ENCODE results near the gene DCAF11.

Gene DCAF11

DNA sequence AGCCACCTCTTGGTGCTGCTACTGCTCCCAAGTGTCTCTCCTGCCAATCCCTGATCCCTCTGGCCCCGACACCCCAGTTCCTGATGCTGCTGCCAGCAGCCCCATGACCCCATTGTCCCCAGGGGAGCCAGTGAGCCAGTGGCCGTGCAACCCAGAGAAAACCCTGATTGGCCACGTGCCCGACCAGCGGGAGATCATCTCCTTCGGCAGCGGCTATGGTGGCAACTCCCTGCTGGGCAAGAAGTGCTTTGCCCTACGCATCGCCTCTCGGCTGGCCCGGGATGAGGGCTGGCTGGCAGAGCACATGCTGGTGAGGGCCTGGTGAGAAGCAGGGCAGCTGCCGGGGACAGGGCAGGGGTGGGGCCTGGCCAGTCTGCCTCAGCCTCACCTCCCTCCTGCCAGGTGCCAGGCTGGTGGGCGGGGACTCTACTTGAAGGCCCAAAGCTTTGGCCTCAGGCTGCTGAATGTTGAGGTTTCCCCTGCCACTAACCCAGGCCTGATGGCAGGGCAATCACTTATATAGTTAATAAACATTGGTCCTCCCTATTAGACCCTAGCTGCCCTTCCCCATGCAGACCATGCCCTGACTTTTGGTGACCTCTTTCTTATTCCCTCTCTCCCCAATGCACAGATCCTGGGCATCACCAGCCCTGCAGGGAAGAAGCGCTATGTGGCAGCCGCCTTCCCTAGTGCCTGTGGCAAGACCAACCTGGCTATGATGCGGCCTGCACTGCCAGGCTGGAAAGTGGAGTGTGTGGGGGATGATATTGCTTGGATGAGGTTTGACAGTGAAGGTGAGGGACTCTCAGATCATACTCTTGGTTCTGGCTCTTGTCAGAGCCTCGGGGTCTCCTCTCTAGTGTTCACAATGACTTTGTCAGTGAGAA, 15.4 kb upstream of the DCAF11 start:
- ATAC-seq (ENCODE audit: low read depth) = no peak
- no peak for DNase-seq (ENCODE audit: low spot score)
- TF ChIP-seq, protein P1, sequence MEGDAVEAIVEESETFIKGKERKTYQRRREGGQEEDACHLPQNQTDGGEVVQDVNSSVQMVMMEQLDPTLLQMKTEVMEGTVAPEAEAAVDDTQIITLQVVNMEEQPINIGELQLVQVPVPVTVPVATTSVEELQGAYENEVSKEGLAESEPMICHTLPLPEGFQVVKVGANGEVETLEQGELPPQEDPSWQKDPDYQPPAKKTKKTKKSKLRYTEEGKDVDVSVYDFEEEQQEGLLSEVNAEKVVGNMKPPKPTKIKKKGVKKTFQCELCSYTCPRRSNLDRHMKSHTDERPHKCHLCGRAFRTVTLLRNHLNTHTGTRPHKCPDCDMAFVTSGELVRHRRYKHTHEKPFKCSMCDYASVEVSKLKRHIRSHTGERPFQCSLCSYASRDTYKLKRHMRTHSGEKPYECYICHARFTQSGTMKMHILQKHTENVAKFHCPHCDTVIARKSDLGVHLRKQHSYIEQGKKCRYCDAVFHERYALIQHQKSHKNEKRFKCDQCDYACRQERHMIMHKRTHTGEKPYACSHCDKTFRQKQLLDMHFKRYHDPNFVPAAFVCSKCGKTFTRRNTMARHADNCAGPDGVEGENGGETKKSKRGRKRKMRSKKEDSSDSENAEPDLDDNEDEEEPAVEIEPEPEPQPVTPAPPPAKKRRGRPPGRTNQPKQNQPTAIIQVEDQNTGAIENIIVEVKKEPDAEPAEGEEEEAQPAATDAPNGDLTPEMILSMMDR (IDR thresholded peaks at IDR 0.05; ENCODE audit: poor library complexity, severe bottlenecking) = no peak

DNA sequence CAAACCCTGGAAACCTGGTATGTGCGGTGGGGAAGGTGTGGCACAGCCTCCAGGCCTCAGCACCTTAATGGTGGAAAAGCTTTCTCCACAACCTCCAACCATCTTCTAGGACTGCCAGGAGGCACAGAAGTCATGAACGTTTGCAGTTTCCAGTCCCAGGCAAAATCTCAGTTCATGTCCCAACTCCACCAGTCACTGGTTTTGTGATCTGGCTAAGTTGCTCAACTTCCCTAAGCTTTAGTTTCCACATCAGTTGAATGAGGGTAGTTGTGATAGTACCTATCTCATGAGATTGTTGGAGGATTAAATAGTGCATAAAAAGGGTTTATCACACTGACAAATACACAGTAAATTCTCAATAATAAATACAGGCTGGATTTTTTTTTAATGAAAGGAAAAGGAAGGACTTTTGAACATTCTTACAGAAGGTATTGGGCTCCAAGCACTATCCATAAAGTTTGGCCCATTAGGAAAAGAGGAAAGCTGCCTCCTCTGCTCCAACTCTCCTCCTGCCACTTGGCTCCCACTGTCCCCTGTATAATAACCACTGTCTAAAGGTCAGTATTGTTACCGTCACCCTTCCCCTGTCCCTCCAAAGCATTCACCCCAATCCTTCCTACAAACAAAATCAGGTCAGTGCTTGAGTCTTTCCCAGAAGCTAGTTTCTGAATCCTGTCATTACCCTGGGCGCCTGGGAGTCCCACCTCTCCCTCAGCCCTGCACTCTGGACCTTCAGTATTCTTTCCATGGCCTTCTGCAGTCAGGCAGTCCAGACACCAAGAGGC, 14.2 kb upstream of the DCAF11 start:
- H3K36me3 ChIP-seq (ENCODE audit: low read depth) = peaks cover 80% of the 10 kb centered on the region
- no peak for ATAC-seq (ENCODE audit: low read depth)
- no peak for DNase-seq (ENCODE audit: low spot score)
- no peaks in the 10 kb centered on the region for H3K9me3 ChIP-seq (ENCODE audit: severe bottlenecking)
- H3K4me1 ChIP-seq (ENCODE audit: insufficient read depth, poor library complexity, severe bottlenecking) = peaks cover 5% of the 10 kb centered on the region
- H3K27me3 ChIP-seq (ENCODE audit: insufficient read depth, poor library complexity, severe bottlenecking) = no peaks in the 10 kb centered on the region
- TF ChIP-seq, protein P1 (IDR thresholded peaks at IDR 0.05; ENCODE audit: poor library complexity, severe bottlenecking) = no peak
- no peak overlapping the region for H3K4me3 ChIP-seq (ENCODE audit: severe bottlenecking)
- no peak overlapping the region for H3K27ac ChIP-seq (ENCODE audit: poor library complexity, severe bottlenecking)

More for the DNA sequence above, 15.4 kb upstream of the DCAF11 start:
- Histone ChIP-seq H3K4me1 (ENCODE audit: insufficient read depth, poor library complexity, severe bottlenecking) (peaks cover 6% of the 10 kb centered on the region), H3K9me3 (ENCODE audit: severe bottlenecking) (no peaks in the 10 kb centered on the region), H3K36me3 (ENCODE audit: low read depth) (peaks cover 83% of the 10 kb centered on the region), H3K4me3 (ENCODE audit: severe bottlenecking) (no peak overlapping the region), H3K27ac (ENCODE audit: poor library complexity, severe bottlenecking) (no peak overlapping the region), H3K27me3 (ENCODE audit: insufficient read depth, poor library complexity, severe bottlenecking) (no peaks in the 10 kb centered on the region)

DNA sequence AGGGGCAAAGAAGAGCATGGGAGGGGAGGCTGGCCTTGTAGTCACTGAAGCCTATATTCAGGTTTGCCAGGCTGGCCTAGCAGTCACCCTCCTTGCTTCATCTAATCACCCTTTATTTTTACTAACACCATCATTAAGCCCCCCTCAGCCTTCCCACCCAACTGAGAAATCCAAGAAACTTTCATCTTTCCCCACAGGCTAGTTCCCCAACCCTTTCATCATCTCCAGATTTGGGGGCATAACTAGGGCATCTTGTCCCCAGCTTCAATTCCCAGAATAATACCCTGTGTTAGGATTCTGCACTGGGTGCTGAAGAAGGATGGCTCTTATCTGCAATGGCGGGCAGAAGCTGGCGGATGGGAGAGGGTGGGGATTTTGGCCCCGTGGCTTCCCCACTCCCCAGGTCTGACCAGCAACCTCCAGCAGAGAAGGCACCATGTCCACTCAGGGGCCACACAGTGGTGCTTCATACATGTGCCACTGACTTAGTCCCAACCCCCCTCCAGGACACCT, 13.5 kb upstream of the DCAF11 start:
- H3K27me3 ChIP-seq (ENCODE audit: insufficient read depth, poor library complexity, severe bottlenecking) = no peaks in the 10 kb centered on the region
- no peak overlapping the region for H3K4me3 ChIP-seq (ENCODE audit: severe bottlenecking)
- H3K9me3 ChIP-seq (ENCODE audit: severe bottlenecking) = no peaks in the 10 kb centered on the region
- H3K27ac ChIP-seq (ENCODE audit: poor library complexity, severe bottlenecking) = no peak overlapping the region
- DNase-seq (ENCODE audit: low spot score) = no peak
- no peak for ATAC-seq (ENCODE audit: low read depth)
- no peaks in the 10 kb centered on the region for H3K4me1 ChIP-seq (ENCODE audit: insufficient read depth, poor library complexity, severe bottlenecking)
- TF ChIP-seq, protein P1 (IDR thresholded peaks at IDR 0.05; ENCODE audit: poor library complexity, severe bottlenecking) = no peak
- H3K36me3 ChIP-seq (ENCODE audit: low read depth) = peaks cover 75% of the 10 kb centered on the region

DNA sequence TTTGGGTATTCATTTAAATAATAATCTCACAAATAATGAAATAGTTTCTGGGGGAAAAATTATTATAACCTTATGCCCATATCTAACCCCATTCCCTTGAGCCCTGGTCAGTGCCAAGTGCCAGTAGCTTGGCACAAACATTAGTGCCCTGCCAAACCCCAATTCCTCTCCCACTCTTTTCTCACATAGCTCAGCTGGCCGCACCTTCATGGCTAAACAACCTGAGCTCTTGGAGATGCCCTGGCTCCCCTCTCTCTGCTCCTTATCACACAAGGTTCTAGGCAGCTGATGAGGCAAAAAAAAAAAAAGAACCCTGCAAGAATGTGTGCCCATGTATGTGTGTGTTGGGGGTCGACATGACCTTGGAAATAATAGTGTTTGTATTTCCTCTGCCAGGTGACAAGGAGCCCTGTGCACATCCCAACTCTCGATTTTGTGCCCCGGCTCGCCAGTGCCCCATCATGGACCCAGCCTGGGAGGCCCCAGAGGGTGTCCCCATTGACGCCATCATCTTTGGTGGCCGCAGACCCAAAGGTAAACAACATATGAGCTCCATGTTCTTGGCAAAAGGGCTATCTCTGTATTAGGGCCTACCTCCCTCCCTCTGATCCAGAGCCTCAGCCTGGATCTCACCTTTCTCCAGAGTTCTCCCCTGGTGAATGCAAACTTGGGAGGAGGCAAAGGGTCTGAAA, 12.1 kb upstream of the DCAF11 start:
- no peak overlapping the region for H3K4me3 ChIP-seq (ENCODE audit: severe bottlenecking)
- DNase-seq (ENCODE audit: low spot score) (no peak), ATAC-seq (ENCODE audit: low read depth) (no peak)
- H3K36me3 ChIP-seq (ENCODE audit: low read depth) = peaks cover 66% of the 10 kb centered on the region
- H3K4me1 ChIP-seq (ENCODE audit: insufficient read depth, poor library complexity, severe bottlenecking) = peaks cover 9% of the 10 kb centered on the region
- H3K27me3 ChIP-seq (ENCODE audit: insufficient read depth, poor library complexity, severe bottlenecking) = no peaks in the 10 kb centered on the region
- no peaks in the 10 kb centered on the region for H3K9me3 ChIP-seq (ENCODE audit: severe bottlenecking)
- H3K27ac ChIP-seq (ENCODE audit: poor library complexity, severe bottlenecking) = no peak overlapping the region
- TF ChIP-seq, protein P1 (IDR thresholded peaks at IDR 0.05; ENCODE audit: poor library complexity, severe bottlenecking) = no peak
